Effector memory CD4-positive, alpha-beta T cell (primary cell): ENCODE results near the gene OSTF1.
A peak's percentile ranks its signal among the peaks of the same experiment; 100 is the strongest.

Experiments used
- DNase-seq, 3 donors: peaks; one replicate each; pipeline ENCODE4 v3.0.0-alpha.2; 2020
- H3K27ac ChIP-seq: 2 replicates; pipeline ENCODE4 v1.7.0; 2013; ENCODE audit warnings: mild to moderate bottlenecking, low read length, moderate library complexity; ENCODE audit not compliant: insufficient read depth, poor library complexity, severe bottlenecking
- H3K27me3 ChIP-seq: replicated peaks from 2 replicates; pipeline ENCODE4 v1.7.0; 2013; ENCODE audit warnings: mild to moderate bottlenecking, low read length; ENCODE audit not compliant: insufficient read depth, control insufficient read depth, poor library complexity, severe bottlenecking
- H3K36me3 ChIP-seq: 2 replicates; pipeline ENCODE4 v1.7.0; 2013; ENCODE audit warnings: mild to moderate bottlenecking, low read length, moderate library complexity; ENCODE audit not compliant: control insufficient read depth, insufficient read depth
- H3K4me1 ChIP-seq: 2 replicates; pipeline ENCODE4 v1.7.0; 2013; ENCODE audit warnings: low read length, mild to moderate bottlenecking; ENCODE audit not compliant: control insufficient read depth, insufficient read depth, poor library complexity, severe bottlenecking
- H3K4me3 ChIP-seq: 2 replicates; pipeline ENCODE4 v1.7.0; 2013; ENCODE audit warnings: low read length, low read depth, mild to moderate bottlenecking; ENCODE audit not compliant: insufficient read depth, poor library complexity, severe bottlenecking
- H3K9me3 ChIP-seq: 2 replicates; pipeline ENCODE4 v1.7.0; 2013; ENCODE audit warnings: mild to moderate bottlenecking, low read length, moderate library complexity; ENCODE audit not compliant: control insufficient read depth
- total RNA-seq, 3 donors: gene quantifications; one replicate each; lab custom pipeline; 2026; lab: John Stamatoyannopoulos, UW

The OSTF1 gene
- total RNA-seq, result 69.5 to 98.9 (median 75.0) reads per million in 3 donors

DNA sequence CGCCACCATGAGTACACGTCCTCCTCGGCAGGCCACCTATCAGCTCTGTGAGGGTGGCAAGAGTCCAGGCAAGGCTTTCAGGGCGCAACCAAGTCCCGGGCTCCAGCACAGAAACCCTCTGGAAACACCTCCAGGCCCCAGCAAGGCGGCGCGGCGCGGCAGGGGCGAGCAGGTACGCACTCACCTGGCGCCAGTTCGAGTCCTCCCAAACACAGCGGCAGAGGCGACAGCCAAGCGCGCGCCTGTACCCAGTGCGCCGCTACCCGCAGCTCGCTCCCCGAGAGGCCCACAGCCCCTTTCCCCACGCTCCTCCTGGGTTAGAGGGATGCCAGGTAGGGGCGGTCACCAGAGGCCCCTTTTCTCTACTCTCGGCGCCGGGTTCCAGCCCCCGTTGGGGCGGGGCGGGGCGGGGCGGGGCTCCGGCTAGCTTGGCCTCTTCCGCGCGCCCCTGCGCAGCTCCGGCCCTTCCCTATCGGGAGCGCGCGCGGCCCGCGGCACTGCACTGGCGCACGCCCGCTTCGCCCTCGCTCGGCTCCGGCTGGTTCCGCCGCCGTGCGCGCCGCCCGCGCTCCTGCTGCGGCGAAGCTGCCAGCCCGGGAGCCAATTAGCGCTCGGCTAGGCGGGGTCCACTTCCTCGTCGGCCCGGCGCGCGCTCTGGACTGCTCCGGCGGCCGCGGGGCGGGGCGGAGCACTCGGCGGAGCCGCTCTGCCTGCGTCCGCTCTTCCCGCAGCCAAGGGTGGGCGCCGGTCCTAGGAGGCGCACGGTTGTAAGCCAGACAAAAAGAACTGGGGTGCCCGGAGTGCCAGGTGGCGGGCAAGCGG, at the start of gene OSTF1, which contains the start of gene NMRK1:
TSS of gene OSTF1 (plus strand) at position 691 of the 822 bp plus-strand sequence. CDS start 179 bp downstream, outside the sequence.
TSS of gene NMRK1 (minus strand) at position 332 of the 822 bp plus-strand sequence. CDS start 5,040 bp downstream, outside the sequence.
- Histone ChIP-seq H3K27me3 (no peaks in the 10 kb centered on the region), H3K27ac (peak within 1 kb of the TSS; percentile 88), H3K36me3 (peaks cover under 1% of the 10 kb centered on the region), H3K4me1 (peaks cover 46% of the 10 kb centered on the region), H3K9me3 (no peaks in the 10 kb centered on the region), H3K4me3 (peak within 1 kb of the TSS; percentile 96)
- DNase-seq, result peak; percentile 85 to 89 (median 88)

- H3K27ac ChIP-seq, result no peak overlapping the region
- no peak for DNase-seq
- no peaks in the 10 kb centered on the region for H3K27me3 ChIP-seq
- H3K9me3 ChIP-seq, result no peaks in the 10 kb centered on the region
- no peaks in the 10 kb centered on the region for H3K36me3 ChIP-seq
- no peak overlapping the region for H3K4me3 ChIP-seq
- H3K4me1 ChIP-seq, result no peaks in the 10 kb centered on the region
Measured at GRCh38 chr9:75039009-75039408, 49.3 kb upstream of the OSTF1 start.

DNA sequence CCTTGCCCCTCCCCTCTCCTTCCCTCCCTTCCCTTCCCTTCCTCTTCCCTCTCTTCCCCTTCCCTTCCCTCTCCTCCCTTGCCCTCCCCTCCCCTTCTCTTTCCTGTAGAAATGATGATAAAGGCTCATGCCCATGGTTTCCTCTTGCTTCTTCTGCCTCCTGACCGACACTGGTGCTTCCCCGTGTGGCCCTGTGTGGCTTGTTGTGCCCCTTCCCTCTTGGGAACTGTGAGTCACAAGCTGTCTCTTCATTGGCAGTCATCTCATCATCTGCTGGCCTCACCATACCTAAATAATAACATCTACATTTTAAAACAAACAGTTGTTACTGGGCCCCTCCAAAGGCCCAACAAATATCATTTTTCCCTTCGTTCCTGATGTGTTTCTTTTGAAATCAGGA, 48.5 kb upstream of the OSTF1 start:
- H3K9me3 ChIP-seq, result no peaks in the 10 kb centered on the region
- no peaks in the 10 kb centered on the region for H3K27me3 ChIP-seq
- no peaks in the 10 kb centered on the region for H3K36me3 ChIP-seq
- no peak overlapping the region for H3K27ac ChIP-seq
- H3K4me1 ChIP-seq, result no peaks in the 10 kb centered on the region
- no peak for DNase-seq
- no peak overlapping the region for H3K4me3 ChIP-seq

GRCh38 chr9:75041041-75041440, 47.3 kb upstream of the OSTF1 start:
- Histone ChIP-seq H3K9me3 (no peaks in the 10 kb centered on the region), H3K27me3 (no peaks in the 10 kb centered on the region), H3K36me3 (no peaks in the 10 kb centered on the region), H3K4me1 (no peaks in the 10 kb centered on the region), H3K4me3 (no peak overlapping the region), H3K27ac (no peak overlapping the region)
- no peak for DNase-seq

DNA sequence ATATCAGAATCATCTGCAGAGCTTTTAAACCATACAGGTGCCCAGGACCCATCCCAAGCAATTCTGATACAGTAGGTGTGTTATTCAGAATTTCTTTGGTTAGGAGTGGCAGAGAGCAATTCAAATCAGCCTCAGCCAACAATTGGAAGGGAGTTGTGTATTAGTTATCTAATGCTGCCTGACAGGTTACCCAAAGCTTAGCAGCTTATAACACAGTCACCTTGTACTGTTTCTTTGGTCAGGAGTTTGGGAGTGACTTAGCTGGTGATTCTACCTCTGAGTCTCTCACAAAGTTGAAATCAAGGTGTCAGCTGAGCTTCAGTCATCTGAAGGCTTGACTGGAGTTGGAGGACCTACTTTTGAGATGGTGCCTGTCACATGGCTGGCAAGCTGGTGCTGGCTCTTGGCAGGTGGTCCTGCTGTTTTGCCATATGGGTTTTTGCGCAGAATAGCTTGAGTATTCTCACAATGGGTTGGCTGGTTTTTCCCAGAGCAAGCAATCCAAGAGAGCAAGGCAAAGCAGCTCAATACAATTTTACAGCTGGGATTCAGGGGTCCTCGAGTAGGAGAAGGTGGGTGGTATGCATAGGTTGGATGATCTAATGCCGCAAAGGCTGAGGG, 41.5 kb upstream of the OSTF1 start:
- H3K4me3 ChIP-seq, result no peak overlapping the region
- no peaks in the 10 kb centered on the region for H3K27me3 ChIP-seq
- H3K4me1 ChIP-seq, result no peaks in the 10 kb centered on the region
- DNase-seq, result no peak
- no peak overlapping the region for H3K27ac ChIP-seq
- no peaks in the 10 kb centered on the region for H3K9me3 ChIP-seq
- no peaks in the 10 kb centered on the region for H3K36me3 ChIP-seq

DNA sequence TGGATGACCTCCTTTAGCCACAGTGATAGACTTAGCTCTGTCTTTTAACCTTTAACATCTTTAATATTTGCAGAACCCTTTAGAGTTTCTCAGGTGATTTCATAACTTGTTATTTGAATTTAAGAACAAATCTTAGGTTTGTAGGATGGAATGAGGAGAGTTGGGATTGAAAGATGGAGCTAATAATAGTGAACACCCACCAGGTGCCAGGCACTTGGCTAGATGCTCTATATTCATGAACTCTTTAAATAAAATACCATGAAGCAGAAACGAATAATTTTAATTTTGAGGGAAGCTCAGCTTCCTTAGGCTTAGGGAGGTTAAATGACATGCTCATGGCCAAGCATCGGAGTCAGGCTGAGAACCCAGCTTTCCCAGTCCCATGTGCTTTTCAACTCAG, 40.8 kb upstream of the OSTF1 start:
- Histone ChIP-seq H3K9me3 (no peaks in the 10 kb centered on the region), H3K27ac (no peak overlapping the region), H3K27me3 (no peaks in the 10 kb centered on the region), H3K36me3 (no peaks in the 10 kb centered on the region), H3K4me1 (no peaks in the 10 kb centered on the region), H3K4me3 (no peak overlapping the region)
- DNase-seq, result no peak

- no peak overlapping the region for H3K27ac ChIP-seq
- no peak for DNase-seq
- H3K36me3 ChIP-seq, result no peaks in the 10 kb centered on the region
Measured at GRCh38 chr9:75051285-75051684, 37.0 kb upstream of the OSTF1 start.

DNA sequence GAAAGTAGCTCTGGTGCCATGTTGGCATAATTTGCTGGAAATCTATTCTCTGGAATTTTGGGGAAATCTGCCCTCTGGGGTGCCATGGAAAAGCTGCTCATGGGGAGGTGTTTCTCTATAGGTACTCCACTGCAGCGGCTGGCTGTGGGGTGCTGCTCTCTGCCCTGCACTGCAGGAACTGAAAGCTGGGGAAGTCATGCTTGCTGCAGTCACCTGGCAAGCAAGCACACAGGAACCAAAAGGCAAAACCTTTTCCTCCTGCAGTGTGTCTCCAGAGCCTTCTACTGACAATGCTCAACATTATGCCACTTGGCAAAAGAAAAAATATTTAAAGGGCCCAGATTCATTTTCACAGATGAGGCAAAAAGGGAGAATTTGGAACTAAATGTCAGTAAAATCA, 34.4 kb upstream of the OSTF1 start:
- Histone ChIP-seq H3K27ac (no peak overlapping the region), H3K4me3 (no peak overlapping the region), H3K27me3 (no peaks in the 10 kb centered on the region), H3K36me3 (no peaks in the 10 kb centered on the region), H3K4me1 (no peaks in the 10 kb centered on the region), H3K9me3 (no peaks in the 10 kb centered on the region)
- DNase-seq, result no peak

More at GRCh38 chr9:75051285-75051684, 37.0 kb upstream of the OSTF1 start:
- Histone ChIP-seq H3K4me3 (no peak overlapping the region), H3K27me3 (no peaks in the 10 kb centered on the region), H3K9me3 (no peaks in the 10 kb centered on the region), H3K4me1 (no peaks in the 10 kb centered on the region)

DNA sequence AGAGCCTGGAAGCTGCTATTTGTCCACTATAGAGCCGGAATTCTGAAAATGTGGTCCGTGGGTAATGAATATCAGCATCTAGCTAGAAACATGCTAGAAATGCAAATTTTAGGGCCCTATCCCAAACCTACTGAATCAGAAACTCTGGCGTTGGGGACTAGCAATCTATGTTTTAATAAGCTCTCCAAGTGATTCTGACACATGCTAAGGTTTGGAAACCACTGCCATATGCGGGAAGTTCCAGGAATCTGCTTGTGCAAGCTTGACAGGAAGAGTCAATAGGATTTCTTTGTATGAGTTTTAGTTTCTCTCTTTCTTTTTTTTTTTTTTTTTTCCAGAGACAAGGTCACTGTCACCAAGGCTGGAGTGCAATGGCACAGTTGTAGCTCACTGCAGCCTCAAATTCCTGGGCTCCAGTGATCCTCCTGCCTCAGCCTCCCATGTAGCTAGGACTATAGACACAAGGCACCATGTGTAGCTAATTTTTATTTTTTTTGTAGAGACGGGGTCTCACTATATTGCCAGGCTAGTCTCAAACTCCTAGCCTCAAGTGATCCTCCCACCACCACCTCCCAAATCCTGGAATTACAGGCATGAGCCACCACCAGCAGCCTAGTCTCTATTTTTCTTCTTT, 33.8 kb upstream of the OSTF1 start:
- DNase-seq, result no peak
- Histone ChIP-seq H3K27ac (no peak overlapping the region), H3K9me3 (no peaks in the 10 kb centered on the region), H3K36me3 (no peaks in the 10 kb centered on the region), H3K4me1 (no peaks in the 10 kb centered on the region), H3K4me3 (no peak overlapping the region), H3K27me3 (no peaks in the 10 kb centered on the region)

DNA sequence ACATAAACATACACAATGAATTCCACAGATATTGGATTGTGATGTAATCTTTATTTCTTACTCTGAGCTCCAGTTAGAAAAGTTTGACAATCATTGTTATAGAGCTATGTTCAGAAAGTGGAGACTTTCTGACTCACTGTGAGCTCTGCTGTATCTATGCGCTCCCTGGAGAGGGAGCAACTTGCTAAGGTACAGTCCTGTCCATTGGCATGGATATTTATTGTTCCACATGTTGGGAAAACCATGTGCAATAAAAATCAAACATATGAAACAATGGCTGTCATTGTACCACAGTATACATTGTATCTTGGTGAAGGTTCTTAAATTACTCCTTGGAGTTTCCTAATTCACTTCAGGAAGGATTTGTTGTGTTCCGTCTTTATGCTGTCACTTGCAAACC, 27.1 kb upstream of the OSTF1 start:
- Histone ChIP-seq H3K4me3 (no peak overlapping the region), H3K27me3 (no peaks in the 10 kb centered on the region), H3K9me3 (no peaks in the 10 kb centered on the region), H3K36me3 (peaks cover 24% of the 10 kb centered on the region), H3K27ac (no peak overlapping the region), H3K4me1 (no peaks in the 10 kb centered on the region)
- DNase-seq, result no peak
